GM19043 (cell line): ENCODE results near the gene RNASET2.
"Not testable (repeated sequence)": the region's sequence is repeated elsewhere in the genome, so short reads cannot be mapped to it uniquely, and the experiment has no call there.

Experiments
- ATAC-seq: cut with Tn5 transposase; IDR thresholded peaks from one replicate; pipeline ENCODE4 v1.9.1; 2021; ENCODE audit warnings: low read depth; ENCODE audit not compliant: unreplicated experiment

RNASET2 gene

DNA sequence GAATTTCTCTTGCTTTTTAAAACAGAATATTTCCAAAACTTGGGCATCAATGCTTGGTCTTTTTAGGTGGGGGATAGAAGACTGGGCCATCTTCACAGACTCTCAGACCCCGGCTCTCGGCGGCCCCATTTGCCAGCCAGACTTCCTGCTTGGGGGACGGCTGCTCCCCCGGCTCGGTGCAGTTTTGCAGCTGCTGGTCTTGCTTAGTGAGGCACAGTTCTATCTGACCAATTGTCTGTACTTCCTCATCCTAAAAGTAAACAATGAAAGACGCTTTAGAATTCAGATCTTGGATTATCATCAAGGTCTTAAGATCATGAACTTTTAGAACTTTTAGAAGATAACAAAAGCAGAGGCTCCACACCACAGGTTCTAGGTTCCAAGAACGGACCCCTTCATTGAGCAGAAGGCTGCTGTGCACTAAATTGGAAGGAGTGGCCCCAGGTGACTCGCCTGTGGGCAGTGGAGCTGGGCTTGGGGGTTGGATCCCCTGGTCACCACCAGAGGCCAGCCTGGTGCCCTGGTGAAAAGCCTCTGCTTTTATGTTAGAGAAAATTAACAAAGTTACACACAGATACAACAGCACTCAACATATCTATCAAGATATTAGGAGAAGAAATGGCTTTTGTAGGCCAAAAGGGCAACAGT, 26.7 kb downstream of the RNASET2 start:
- ATAC-seq = no peak

- no peak for ATAC-seq
Measured at GRCh38 chr6:166928644-166929541, 27.5 kb downstream of the RNASET2 start.

- no peak for ATAC-seq
Measured at GRCh38 chr6:166927935-166928643, 28.3 kb downstream of the RNASET2 start.

- no peak for ATAC-seq
Measured at GRCh38 chr6:166927240-166927934, 29.0 kb downstream of the RNASET2 start.

GRCh38 chr6:166926748-166927147, 29.6 kb downstream of the RNASET2 start:
- ATAC-seq = no peak

DNA sequence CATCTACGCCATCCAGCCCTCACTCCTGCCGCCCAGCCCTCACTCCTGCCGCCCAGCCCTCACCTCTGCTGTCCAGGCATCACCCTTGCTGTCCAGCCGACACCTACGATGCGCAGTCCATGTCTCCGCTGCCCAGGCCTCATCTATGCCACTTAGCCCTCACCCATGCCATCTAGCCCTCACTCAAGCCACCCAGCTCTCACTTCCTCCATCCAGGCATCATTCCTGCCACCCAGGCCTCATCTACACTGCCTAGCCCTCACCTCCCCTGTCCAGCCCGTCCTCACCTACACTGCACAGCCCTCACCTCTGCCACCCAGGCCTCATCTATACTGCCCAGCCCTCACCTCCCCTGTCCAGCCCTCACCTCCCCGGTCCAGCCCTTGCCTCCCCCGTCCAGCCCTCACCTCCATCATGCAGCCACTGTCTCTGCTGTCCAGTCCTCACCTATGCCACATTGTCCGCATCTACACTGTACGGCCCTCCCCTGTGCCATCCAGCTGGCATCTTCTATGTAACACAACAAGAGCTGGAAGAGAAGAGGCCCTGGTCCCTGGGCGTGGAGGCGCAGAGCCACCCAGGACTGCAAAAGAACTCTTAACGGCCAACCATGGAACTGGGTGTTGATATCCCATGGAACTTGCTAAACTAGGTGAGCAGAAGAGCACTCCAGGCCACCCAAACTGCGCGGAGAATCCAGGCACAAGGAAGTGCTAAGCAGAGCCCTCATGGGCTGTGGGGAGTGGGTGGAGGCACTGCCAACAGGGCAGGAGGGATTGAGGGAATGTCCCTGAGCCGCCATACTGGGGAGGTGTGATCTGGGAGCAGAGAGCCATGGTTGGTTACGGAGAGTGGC, 31.0 kb downstream of the RNASET2 start:
- ATAC-seq = no peak

- no peak for ATAC-seq
Measured at GRCh38 chr6:166924531-166924930, 31.8 kb downstream of the RNASET2 start.

DNA sequence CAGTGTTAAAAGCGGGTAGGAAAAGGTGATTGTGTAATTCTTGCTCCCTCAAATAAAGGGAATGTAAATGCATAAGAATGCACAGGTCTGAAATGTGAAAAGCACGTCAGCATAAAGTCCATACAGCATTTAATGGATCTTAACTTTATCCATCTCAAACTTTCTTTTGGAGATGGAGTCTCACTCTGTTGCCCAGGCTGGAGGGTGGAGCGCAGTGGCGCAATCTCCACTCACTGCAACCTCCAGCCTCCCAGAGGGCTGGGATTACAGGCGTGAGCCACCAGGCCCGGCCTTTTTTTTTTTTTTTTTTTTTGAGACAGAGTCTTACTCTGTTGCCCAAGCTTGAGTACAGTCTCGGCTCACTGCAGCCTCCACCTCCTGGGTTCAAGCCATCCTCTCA, 33.4 kb downstream of the RNASET2 start:
- no peak for ATAC-seq

DNA sequence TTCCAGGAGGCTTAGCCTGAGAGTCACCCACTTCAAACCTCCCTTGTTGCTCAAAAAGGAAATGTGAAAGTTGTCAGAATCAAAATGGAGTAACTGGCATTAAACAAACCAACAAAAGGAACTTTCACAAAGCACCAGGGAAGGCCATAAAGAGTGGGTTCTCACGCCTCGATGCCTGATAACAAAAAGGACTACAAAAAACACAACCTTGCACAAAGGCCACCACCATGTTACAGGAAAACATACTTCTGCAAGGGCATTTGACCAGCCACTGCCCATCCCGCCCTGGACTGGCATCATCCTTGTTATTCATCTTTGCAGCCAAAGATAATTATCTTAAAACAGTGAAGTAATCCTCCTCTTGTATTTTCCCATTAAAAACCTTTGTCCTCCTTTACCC, 34.8 kb downstream of the RNASET2 start:
- no peak for ATAC-seq

- no peak for ATAC-seq
Measured at GRCh38 chr6:166916824-166917223, 39.5 kb downstream of the RNASET2 start.

DNA sequence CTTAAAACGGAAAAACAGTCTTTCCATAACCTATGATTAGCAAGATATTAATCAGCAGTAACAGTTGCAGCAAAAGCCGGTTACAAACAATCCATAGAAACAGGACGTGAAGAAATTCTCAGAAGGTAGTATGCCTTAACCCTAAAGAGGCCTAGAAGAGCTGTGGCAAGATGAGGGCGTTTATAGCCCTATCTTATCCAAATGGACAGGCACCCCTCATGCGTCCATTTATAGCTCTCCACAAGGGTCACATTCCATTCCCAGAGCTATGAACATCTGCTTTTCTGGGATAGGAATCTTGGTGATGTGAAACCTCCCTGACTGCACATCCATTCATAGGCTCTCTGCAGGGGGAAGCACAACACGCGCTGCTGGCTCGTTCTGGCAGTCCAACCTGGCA, 40.9 kb downstream of the RNASET2 start:
- not testable (repeated sequence) for ATAC-seq

DNA sequence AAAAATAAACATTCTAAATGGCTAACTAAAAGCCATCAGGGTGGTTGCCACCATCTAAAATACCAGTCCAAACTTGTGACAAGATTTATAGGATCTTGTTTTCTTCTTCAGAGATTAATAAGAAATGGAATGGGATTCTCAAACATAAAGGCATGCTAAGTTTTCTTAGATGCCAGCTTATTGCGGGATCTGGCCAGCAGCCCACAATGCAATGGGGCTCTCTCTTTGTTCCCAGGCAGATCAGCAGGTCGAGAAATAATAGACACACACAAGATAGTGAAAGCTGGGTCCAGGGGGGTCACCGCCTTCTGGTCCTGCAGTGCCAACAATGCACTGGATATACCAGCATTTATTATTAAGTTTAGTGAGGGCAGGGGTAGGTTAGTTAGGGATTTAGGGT, 41.4 kb downstream of the RNASET2 start:
- not testable (repeated sequence) for ATAC-seq

- ATAC-seq = no peak
Measured at GRCh38 chr6:166911248-166911677, 45.1 kb downstream of the RNASET2 start.

GRCh38 chr6:166910601-166911000, 45.7 kb downstream of the RNASET2 start:
- ATAC-seq = no peak

DNA sequence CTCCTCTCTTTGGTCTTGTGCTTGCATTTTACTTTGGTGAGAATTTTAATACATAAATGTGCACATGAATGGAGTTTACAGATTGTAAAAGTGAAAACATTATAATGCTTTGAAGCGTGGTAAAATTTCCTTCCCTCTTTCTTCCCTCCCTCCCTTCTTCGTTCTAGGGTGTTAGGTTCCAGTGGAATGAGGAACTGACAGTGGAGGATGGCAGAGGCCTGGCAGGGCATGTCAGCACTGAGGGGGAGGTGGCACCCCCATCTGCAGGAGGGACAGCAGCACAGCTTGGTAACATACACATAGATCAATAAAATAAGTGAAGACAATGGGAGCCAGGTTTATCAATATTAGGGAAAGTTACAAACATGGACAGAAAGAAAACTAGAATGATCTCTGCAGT, 47.5 kb downstream of the RNASET2 start:
- no peak for ATAC-seq

- ATAC-seq = peak; percentile 2
Measured at GRCh38 chr6:166907871-166908806, 48.2 kb downstream of the RNASET2 start.

DNA sequence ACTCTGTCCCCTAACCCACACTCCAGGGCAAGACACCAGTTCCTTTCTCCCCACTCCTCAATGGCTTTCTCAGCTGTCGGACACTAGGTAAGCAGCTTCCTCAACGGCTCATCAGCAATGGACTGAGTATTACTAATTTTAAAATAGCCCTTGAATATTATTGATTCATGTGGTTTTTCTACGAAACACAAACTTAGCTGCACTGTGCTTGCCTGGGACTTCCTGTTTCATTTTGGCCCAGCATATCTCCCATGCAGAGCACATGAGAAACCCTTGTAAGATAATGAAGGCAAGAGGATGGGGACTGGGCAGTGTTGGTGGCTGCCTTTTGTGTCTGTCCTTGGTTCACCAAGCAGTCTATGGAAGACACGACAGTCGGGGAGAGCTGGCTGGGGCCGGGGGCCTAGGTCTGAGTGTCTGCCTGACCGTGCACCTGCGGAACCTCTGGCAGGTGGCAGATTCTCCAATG, 48.9 kb downstream of the RNASET2 start:
- ATAC-seq = peak; percentile 92

DNA sequence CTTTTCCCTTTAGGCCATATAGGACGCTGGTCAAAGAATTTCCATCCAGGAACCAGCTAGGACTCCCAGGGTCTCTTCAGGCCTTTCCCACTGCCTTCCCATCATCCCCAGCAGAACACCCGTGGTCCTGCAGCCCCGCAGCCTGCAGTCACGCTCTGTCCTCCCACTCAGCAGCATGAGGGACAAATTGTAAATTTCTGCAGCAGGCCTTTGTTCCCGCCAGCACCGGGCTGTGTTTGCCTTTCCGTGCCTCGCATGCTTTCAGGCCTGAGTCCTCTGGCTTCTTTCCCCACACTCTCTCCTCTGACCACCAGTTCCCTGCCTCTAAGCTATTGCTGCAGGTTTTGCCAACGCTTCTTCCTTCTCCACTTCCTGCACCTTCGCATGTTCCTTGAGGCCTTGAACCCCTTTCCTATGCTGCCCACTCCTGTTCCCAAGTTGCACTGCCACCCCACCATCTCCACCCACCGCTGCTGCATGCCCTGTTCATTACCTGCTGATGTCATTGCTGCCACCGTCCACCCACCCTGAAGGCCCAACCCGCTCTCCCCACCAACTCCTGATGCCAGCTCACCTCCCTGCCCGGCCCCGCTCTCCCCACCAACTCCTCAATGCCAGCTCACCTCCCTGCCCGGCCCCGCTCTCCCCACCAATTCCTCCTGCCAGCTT, 49.8 kb downstream of the RNASET2 start:
- no peak for ATAC-seq
